ENCODE measurements around the gene PALM3. TPM values are rescaled to one million over a fixed set of nuclear protein-coding genes. Genes with fewer than 3 reads are reported as not detected.

The PALM3 gene
- total and polyA plus RNA-seq, 10 of the 15 experiments (the other 5 are each of a cell fraction or from before 2014, with no cell fraction given), result 0.07 TPM; not detected in 9

DNA sequence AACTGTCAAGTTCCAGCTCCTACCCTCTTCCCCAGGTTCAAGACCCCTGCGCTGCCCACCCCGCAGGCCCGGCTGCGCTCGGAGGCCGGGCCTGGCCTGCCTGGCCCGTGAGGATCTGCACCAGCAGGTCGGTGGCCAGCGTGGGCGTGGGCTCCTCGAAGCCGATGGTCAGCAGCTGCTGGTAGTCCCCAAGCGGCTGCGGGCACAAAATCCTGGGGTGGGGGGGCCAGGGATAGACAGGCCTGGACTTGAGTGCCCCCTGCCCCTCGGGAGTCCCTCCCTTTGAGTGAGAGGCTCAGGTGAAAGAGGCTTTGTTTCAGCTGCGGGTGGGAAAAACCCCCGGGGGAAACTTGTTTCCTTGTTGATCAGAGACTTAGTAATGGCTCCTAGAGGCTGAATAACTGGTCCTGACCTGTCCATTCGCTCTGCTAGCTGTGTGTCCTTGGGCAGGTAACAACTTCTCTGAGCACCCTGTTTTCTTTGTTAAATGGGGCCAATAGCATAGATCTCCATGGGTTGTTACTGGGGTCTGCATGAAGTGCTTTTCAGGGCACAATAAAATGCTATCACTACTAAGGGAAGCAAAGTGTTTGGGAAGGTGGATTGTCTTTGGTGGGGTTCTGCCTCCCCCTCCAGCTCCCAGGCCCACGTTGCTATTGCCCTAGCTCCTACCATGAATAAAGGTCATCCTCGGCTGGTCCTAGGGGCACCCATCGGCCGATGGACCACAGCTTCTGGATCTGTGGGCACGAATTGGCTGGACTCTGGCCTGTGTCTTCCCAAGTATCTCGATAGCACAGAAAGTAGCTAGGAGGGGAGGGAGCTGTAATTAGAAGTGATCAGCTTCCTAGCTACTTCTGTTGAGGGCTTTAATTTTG, 20.2 kb upstream of the PALM3 start:
- H3K4me1 ChIP-seq (ENCODE audit: control insufficient read depth, insufficient read depth, low read length), result peaks cover 4% of the 10 kb centered on the region; the same call in 1 of the 2 replicates
- in situ Hi-C loops (cut with MboI), result no loop called here
- H3K79me2 ChIP-seq (ENCODE audit: control insufficient read depth, insufficient read depth, low read length), result peaks cover 8% of the 10 kb centered on the region
- peak; percentile 79 for ATAC-seq
- ChIA-PET POLR2A (interaction anchor here (0.6 to 4.9 kb wide), 12 partner anchors 8 to 400 kb away, joined by 3 to 23 read pairs (median 4); partner anchors contain the start of genes ASF1B, PRKACA and RFX1), CTCF (interaction anchor here (0.6 to 5.6 kb wide), 15 partner anchors 9 to 318 kb away, joined by 3 to 30 read pairs (median 5); partner anchors contain the start of genes ASF1B, MISP3, MRI1 and PRKACA), SMC1A (ENCODE audit: uncharacterized antibody, unreplicated experiment) (interaction anchor here (0.8 to 1.4 kb wide), 3 partner anchors 10 to 55 kb away, joined by 3 to 5 read pairs (median 5); partner anchors contain the start of gene ASF1B), RAD21 (ENCODE audit: unreplicated experiment) (interaction anchor here (0.8 to 4.8 kb wide), 12 partner anchors 10 to 235 kb away, joined by 3 to 27 read pairs (median 4); partner anchors contain the start of genes ASF1B, IL27RA, MISP3 and PRKACA)
- BruUV-seq (replicated peaks), result TSS peak; percentile 89
- no peak for DNase-seq (ENCODE audit: low read depth, low spot score)
- H4K20me1 ChIP-seq (ENCODE audit: control insufficient read depth, insufficient read depth), result no peaks in the 10 kb centered on the region
- no peaks in the 10 kb centered on the region for H3K27me3 ChIP-seq (replicated peaks in 1 of 2; ENCODE audit: control insufficient read depth in 2 of 2, insufficient read depth in 2 of 2, low read length in 1 of 2)
- H3K36me3 ChIP-seq (ENCODE audit: control insufficient read depth in 2 of 2, insufficient read depth in 2 of 2, low read length in 1 of 2), result no peaks in the 10 kb centered on the region; a peak in 1 of 4 replicates
- H3K4me3 ChIP-seq, result peak overlapping the region; percentile 83
- WGBS (ENCODE audit: insufficient coverage, insufficient replicate concordance, low lambda C conversion rate, missing lambda C conversion rate), result 20% methylated on average over 24 of the region's 24 CpGs
- H3K9me3 ChIP-seq (replicated peaks; ENCODE audit: control insufficient read depth, insufficient read depth, low read length), result no peaks in the 10 kb centered on the region
- peak overlapping the region; percentile 59 for H2AFZ ChIP-seq (ENCODE audit: control insufficient read depth, low read depth, low read length)
- peak; percentile 88 for FAIRE-seq
- peak overlapping the region; percentile 86 for H3K27ac ChIP-seq (ENCODE audit: control insufficient read depth, insufficient read depth)
- intact Hi-C loops (cut with micrococcal nuclease; ENCODE audit: unreplicated experiment), result loop anchor here (2.0 to 5.0 kb wide), 2 partner anchors 35 to 55 kb away; partner anchors contain the start of genes ASF1B and PRKACA
- H3K4me2 ChIP-seq (ENCODE audit: control insufficient read depth, insufficient read depth), result peak overlapping the region; percentile 70
- H3K9ac ChIP-seq (ENCODE audit: control insufficient read depth, insufficient read depth, low read length), result peak overlapping the region; percentile 90
- TF ChIP-seq SUZ12 (IDR thresholded peaks at IDR 0.05; ENCODE audit: unreplicated experiment) (no peak), JUND (IDR thresholded peaks at IDR 0.05; ENCODE audit: low read depth, low read length) (no peak), EED (IDR thresholded peaks at IDR 0.05; ENCODE audit: low read depth) (no peak), YY1 (IDR thresholded peaks at IDR 0.05; ENCODE audit: low read depth, low read length) (peak; percentile 71), MXI1 (IDR thresholded peaks at IDR 0.05; ENCODE audit: low read depth, low read length) (no peak), SMC3 (IDR thresholded peaks at IDR 0.05; ENCODE audit: borderline replicate concordance, low read length) (no peak), RUNX3 (IDR thresholded peaks at IDR 0.05; ENCODE audit: low read length) (peak; percentile 49; the same call in 1 of the 2 replicates), TCF7 (IDR thresholded peaks at IDR 0.05; ENCODE audit: borderline replicate concordance) (no peak), YBX1 (IDR thresholded peaks at IDR 0.05) (no peak), MYB (IDR thresholded peaks at IDR 0.05; ENCODE audit: borderline replicate concordance, low read depth, low read length) (no peak), SMAD5 (IDR thresholded peaks at IDR 0.05; ENCODE audit: low read depth) (no peak), RAD21 (IDR thresholded peaks at IDR 0.05; ENCODE audit: insufficient read depth, low read depth, low read length) (no peak), SMARCA5 (IDR thresholded peaks at IDR 0.05) (peak; percentile 91), CREB1 (IDR thresholded peaks at IDR 0.05; ENCODE audit: low read depth) (no peak), NR2C2 (IDR thresholded peaks at IDR 0.05; ENCODE audit: borderline replicate concordance, control insufficient read depth, insufficient read length, low read depth) (no peak), CHD2 (IDR thresholded peaks at IDR 0.05; ENCODE audit: borderline replicate concordance, low read depth, low read length) (no peak), EP300 (IDR thresholded peaks at IDR 0.05; ENCODE audit: borderline replicate concordance in 1 of 2, control insufficient read depth in 1 of 2, low read depth in 2 of 2, low read length in 2 of 2) (peak in 1 of 2 experiments; percentile 9; a peak in 1 of 4 replicates)
- TF ChIP-seq, protein P1, sequence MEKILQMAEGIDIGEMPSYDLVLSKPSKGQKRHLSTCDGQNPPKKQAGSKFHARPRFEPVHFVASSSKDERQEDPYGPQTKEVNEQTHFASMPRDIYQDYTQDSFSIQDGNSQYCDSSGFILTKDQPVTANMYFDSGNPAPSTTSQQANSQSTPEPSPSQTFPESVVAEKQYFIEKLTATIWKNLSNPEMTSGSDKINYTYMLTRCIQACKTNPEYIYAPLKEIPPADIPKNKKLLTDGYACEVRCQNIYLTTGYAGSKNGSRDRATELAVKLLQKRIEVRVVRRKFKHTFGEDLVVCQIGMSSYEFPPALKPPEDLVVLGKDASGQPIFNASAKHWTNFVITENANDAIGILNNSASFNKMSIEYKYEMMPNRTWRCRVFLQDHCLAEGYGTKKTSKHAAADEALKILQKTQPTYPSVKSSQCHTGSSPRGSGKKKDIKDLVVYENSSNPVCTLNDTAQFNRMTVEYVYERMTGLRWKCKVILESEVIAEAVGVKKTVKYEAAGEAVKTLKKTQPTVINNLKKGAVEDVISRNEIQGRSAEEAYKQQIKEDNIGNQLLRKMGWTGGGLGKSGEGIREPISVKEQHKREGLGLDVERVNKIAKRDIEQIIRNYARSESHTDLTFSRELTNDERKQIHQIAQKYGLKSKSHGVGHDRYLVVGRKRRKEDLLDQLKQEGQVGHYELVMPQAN (conservative IDR thresholded peaks at IDR 0.05), result peak; percentile 5
- TF ChIP-seq, protein P2, sequence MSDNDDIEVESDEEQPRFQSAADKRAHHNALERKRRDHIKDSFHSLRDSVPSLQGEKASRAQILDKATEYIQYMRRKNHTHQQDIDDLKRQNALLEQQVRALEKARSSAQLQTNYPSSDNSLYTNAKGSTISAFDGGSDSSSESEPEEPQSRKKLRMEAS (IDR thresholded peaks at IDR 0.05; ENCODE audit: low read depth, low read length), result no peak
- TF ChIP-seq, protein P3, sequence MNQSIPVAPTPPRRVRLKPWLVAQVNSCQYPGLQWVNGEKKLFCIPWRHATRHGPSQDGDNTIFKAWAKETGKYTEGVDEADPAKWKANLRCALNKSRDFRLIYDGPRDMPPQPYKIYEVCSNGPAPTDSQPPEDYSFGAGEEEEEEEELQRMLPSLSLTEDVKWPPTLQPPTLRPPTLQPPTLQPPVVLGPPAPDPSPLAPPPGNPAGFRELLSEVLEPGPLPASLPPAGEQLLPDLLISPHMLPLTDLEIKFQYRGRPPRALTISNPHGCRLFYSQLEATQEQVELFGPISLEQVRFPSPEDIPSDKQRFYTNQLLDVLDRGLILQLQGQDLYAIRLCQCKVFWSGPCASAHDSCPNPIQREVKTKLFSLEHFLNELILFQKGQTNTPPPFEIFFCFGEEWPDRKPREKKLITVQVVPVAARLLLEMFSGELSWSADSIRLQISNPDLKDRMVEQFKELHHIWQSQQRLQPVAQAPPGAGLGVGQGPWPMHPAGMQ (IDR thresholded peaks at IDR 0.05; ENCODE audit: borderline replicate concordance), result no peak

All from GM12878 (cell line).